ACC112 (cell line): Measurements from ENCODE around the gene U2SURP.

ENCODE experiments used
- H2AFZ ChIP-seq: fragments of 200-600 bp; sonication (generic); one replicate; pipeline ENCODE4 v1.6.0; 2017; ENCODE audit warnings: antibody characterized with exemption, low read length; ENCODE audit not compliant: unreplicated experiment
- H3K27ac ChIP-seq: fragments of 200-600 bp; sonication (generic); 2 replicates; pipeline ENCODE4 v1.5.1; 2014; ENCODE audit warnings: low read depth, mild to moderate bottlenecking, antibody characterized with exemption, low read length, moderate library complexity
- H3K27me3 ChIP-seq: fragments of 200-600 bp; sonication (generic); 2 replicates; pipeline ENCODE4 v1.6.1; 2014; ENCODE audit warnings: mild to moderate bottlenecking, antibody characterized with exemption, low read length, moderate library complexity, mixed read lengths; ENCODE audit not compliant: insufficient read depth
- H3K36me3 ChIP-seq: fragments of 200-600 bp; sonication (generic); 2 replicates; pipeline ENCODE4 v1.6.1; 2016; ENCODE audit warnings: mild to moderate bottlenecking, antibody characterized with exemption, low read length, moderate library complexity, mixed read lengths; ENCODE audit not compliant: insufficient read depth
- H3K4me1 ChIP-seq: fragments of 200-600 bp; sonication (generic); one replicate; pipeline ENCODE4 v1.6.1; 2016; ENCODE audit warnings: low read length, mixed read lengths; ENCODE audit not compliant: insufficient read depth, unreplicated experiment, control insufficient read depth
- H3K4me3 ChIP-seq: fragments of 200-600 bp; sonication (generic); 2 replicates; pipeline ENCODE4 v1.5.1; 2014; ENCODE audit warnings: mild to moderate bottlenecking, low read depth, low read length
- H3K79me2 ChIP-seq: fragments of 200-600 bp; sonication (generic); one replicate; pipeline ENCODE4 v1.6.0; 2016; ENCODE audit warnings: low read length; ENCODE audit not compliant: control insufficient read depth, unreplicated experiment, insufficient read depth

U2SURP gene

GRCh38 chr3:143100451-143100850, 99.1 kb downstream of the U2SURP start:
- Histone ChIP-seq H3K27me3 (peaks cover 45% of the 10 kb centered on the region), H3K79me2 (no peaks in the 10 kb centered on the region), H3K36me3 (no peaks in the 10 kb centered on the region), H3K27ac (no peak overlapping the region), H3K4me1 (no peaks in the 10 kb centered on the region), H3K4me3 (no peak overlapping the region), H2AFZ (no peak overlapping the region)

- H3K27me3 ChIP-seq: peaks cover 50% of the 10 kb centered on the region
- no peaks in the 10 kb centered on the region for H3K4me1 ChIP-seq
- H3K4me3 ChIP-seq: no peak overlapping the region
- H3K27ac ChIP-seq: no peak overlapping the region
- H2AFZ ChIP-seq: no peak overlapping the region
- no peaks in the 10 kb centered on the region for H3K36me3 ChIP-seq
- H3K79me2 ChIP-seq: no peaks in the 10 kb centered on the region
These were observed 100.5 kb downstream of the U2SURP start for GRCh38 chr3:143101792-143102381.

- H3K4me1 ChIP-seq: no peaks in the 10 kb centered on the region
- peaks cover 37% of the 10 kb centered on the region for H3K27me3 ChIP-seq
- no peak overlapping the region for H3K27ac ChIP-seq
- H3K36me3 ChIP-seq: no peaks in the 10 kb centered on the region
- H3K4me3 ChIP-seq: no peak overlapping the region
- no peak overlapping the region for H2AFZ ChIP-seq
- H3K79me2 ChIP-seq: no peaks in the 10 kb centered on the region
These were observed 102.3 kb downstream of the U2SURP start for GRCh38 chr3:143103652-143104051.

- Histone ChIP-seq H3K27ac (no peak overlapping the region), H3K4me3 (no peak overlapping the region), H2AFZ (no peak overlapping the region), H3K79me2 (no peaks in the 10 kb centered on the region), H3K36me3 (no peaks in the 10 kb centered on the region), H3K4me1 (no peaks in the 10 kb centered on the region), H3K27me3 (peaks cover 23% of the 10 kb centered on the region)
These were observed 103.8 kb downstream of the U2SURP start for GRCh38 chr3:143105170-143105569.

- H3K36me3 ChIP-seq: no peaks in the 10 kb centered on the region
- H2AFZ ChIP-seq: no peak overlapping the region
- peaks cover 25% of the 10 kb centered on the region; the same call in 1 of the 2 replicates for H3K27me3 ChIP-seq
- no peak overlapping the region for H3K27ac ChIP-seq
- no peaks in the 10 kb centered on the region for H3K79me2 ChIP-seq
- H3K4me3 ChIP-seq: no peak overlapping the region
- no peaks in the 10 kb centered on the region for H3K4me1 ChIP-seq
These were observed 108.5 kb downstream of the U2SURP start for GRCh38 chr3:143109861-143110260.
